HG03571 (cell line): Measurements from ENCODE around the gene UTP14A.

Source experiments
- ATAC-seq: cut with Tn5 transposase; IDR thresholded peaks from one replicate; pipeline ENCODE4 v1.9.1; 2021; ENCODE audit not compliant: unreplicated experiment

The UTP14A gene

DNA sequence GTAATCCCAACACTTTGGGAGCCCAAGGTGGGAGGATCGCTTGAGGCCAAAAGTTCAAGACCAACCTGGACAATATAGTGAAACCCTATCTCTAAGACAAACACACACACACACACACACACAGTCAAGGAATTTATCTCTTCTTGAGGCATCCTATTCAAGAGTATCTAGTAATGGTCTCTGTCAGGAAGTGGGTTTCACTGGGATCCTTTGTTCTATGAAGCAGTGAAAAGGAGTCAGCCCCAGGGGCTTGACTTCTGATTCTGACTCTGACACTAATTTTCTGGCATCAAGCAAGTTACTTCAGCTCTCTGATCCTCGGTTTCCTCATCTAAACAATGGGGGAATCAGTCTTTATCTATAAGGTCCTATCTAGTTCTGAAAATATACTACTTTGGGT, 34.8 kb downstream of the UTP14A start:
- ATAC-seq = no peak

DNA sequence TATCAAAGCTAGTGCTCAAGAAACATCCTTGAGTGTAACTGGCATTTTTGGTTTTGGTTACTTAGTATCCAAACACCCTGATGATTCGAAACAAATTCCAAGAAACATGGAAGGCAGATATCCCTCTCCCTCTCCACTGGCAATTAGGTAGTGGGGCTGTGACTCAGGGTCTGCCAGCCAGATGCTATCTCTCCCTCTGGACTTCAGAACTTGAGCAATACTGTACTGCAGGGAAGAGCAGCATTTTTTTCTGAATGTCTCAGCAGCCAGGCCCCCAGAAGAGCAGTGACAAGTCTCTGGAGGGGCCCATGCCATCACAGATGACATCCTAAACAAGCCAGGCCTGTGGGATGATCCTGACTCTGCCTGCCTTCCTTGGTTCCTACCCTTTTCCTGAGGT, 39.2 kb downstream of the UTP14A start:
- ATAC-seq = no peak

DNA sequence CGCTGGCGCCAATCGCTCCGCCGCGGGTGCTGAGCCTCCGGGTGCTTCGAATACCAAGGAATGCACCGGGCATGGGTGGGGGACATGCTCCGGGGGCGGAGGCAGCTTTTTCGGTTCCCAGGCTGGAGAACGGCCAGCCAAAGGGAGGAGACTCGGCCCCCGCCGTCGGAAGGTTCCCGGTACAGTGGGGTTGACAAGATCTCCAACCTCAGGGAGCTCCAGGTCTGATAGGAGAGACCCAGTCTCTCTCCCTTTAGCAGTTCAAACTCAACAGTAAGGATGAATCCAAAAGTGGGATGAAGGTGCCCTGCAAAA, 47.3 kb downstream of the UTP14A start:
- ATAC-seq = no peak

DNA sequence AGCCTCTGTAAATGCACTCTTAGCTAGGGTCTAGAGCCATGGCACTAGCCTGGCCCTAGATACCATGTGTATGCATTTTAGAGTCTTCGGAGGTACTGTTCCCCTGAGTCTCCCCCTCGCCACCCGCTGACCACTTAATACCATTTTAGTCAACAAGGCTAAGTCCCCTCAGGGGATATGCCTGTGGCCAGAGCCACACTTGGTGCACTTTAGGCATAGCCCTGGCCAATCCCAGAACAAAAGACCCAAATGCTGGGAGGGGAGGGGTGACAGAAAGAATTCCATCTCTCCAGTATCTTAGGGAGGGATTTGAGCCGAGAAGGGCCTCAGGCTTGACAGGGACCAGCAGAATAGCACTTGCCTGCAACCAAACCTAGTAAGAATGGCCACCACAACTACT, 47.9 kb downstream of the UTP14A start:
- ATAC-seq = no peak

DNA sequence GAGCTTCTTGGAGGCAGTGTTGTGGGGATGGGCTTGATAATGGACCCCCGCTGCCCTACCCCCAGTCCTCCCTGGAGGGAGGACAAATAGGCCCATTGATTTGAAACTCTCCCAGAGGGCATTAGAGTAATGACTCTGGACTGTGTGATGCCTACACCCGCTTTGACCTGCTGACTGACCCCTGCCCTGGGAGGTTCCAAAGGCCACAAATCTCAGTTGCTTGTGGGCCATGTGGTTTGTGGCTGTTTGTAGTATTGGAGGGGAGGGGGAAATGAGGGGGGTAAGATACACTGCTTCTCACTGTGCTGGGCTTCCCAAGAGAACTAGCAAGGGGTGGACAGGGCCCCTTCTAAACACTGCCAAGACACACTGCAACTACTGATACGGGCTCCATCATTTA, 48.8 kb downstream of the UTP14A start:
- no peak for ATAC-seq

- no peak for ATAC-seq
Observed at GRCh38 chrX:129955682-129956081, 49.7 kb downstream of the UTP14A start.

GRCh38 chrX:129956145-129956544, 50.2 kb downstream of the UTP14A start:
- no peak for ATAC-seq

- no peak for ATAC-seq
Observed at GRCh38 chrX:129956765-129957164, 50.8 kb downstream of the UTP14A start.

DNA sequence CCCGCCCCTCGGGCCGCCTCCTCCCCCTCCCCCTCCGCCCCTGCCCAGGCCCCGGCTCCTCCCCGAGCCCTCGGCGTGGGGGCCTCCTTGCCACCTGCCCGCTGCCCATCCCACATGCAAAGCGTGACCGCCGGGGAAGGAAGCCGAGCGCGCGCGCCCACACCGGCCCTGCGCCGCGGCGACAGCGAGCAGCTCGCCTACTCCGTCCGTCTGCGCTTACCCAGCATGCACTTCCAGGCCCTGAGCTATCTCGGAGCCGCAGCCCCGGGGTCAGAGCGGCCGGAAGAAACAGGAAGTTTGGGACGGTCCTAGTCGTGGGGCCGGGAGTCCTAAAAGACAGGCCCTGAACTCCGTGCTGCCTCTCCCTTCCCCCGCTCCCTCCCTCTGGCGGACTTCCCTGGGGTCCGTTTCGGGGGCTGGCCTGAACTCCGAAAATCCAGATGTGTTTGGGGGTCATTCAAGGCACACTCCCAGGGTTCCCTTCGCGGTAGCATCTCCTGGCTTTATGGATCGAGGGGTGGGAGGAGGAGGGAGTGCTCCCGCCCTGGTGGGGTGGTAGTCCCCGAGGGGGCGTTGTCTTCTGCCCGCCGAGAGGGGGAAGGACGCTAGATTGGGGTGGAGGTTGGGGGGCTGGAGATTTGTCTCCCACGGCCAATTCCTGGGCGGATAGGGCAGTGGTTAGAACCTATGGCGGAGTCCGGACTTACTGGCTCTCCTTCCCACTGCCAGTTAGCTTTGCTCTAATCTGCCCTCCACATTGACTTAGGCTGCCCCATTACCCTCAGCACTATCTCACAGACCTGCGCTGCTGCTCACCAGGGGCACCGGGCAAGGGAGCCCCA, 51.5 kb downstream of the UTP14A start:
- ATAC-seq = peak; percentile 55

- no peak for ATAC-seq
Observed at GRCh38 chrX:129958083-129958465, 52.1 kb downstream of the UTP14A start.

DNA sequence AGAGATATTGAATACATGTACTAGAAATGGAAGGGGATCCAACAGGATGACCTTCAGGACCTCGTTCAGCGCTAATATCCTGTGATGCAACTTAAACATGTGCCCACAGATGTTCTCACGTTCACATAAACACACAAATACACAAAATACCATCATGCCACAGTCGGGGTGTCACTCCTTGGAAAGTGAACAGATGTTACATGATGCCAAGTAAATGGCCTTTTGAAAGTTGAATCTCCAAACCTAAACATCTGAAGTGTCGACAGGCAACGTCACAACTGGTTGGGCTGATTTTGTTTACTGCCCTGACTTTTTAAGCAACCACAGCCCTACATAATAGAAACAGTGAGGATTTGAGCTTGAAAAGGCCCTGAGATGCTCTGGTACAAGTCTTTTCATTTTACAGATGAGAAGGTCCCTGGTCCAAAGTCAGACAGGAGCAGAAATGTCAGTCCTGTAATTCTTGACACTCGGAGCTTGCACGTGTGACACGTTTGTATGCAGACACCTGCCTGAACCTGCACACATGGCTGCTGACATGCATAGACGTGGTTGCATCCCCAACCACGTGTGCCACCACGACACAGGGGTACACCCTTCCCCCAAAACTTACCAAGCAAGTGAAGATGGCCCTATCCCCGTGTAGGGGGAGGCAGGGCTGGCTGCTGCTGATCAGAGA, 53.0 kb downstream of the UTP14A start:
- no peak for ATAC-seq

DNA sequence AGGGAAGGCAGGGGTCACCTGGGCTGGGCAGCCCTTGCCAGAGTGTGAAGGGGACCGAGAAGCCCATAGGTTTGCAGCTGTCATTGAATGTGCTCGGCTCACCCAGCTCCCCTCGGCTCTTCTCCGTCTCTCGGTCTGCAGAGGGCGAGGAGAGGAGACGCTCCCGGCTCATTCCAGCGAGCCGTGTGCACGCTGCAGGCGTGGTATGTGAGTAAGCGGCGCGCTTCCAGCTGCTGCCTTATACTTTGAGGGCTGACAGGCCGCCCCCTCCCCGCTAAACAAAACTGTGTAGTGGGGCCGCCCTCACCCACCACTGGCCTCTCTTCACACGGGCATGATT, 53.5 kb downstream of the UTP14A start:
- no peak for ATAC-seq

- ATAC-seq = peak; percentile 79
Observed at GRCh38 chrX:129961180-129962083, 55.5 kb downstream of the UTP14A start.

- no peak for ATAC-seq
Observed at GRCh38 chrX:129963729-129964128, 57.8 kb downstream of the UTP14A start.

DNA sequence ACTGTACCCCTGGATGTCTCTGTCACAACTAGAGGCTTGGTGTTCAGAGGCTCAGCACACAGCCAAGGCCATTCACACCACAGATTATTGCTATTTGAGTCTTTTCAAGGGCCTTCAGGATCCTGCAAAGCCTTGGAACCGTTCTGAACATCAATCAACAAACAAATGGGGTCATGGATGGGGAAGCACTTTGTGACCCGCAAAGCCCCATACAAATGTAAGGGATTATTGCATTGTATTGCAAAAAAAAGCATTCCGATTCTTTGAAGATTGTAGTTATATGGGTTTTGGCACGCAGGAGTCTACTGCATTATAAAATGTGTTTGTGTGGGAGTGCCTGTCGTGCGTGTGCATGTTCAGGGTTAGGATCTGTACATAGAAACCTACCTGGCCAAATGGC, 59.2 kb downstream of the UTP14A start:
- ATAC-seq = no peak

DNA sequence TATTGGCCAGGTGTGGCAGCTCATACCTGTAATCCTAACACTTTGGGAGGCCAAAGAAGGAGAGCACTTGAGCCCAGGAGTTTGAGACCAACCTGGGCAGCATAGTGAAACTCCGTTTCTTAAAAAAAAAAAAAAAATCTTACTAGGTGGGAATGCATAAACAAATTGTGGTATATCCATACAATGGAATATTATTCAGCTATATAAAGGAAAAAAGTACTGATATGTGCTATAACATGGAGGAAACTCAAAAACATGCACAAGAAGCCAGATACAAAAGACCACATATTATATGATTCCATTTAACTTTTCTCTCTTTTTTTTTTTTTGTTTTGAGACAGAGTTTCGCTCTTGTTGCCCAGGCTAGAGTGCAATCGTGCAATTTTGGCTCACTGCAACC, 63.0 kb downstream of the UTP14A start:
- ATAC-seq = no peak

GRCh38 chrX:129976441-129976840, 70.5 kb downstream of the UTP14A start:
- no peak for ATAC-seq
